ENCODE results near the gene SMYD2. TPM values are rescaled to one million over a fixed set of nuclear protein-coding genes. Genes with fewer than 3 reads are reported as not detected.

SMYD2 gene
- total and polyA plus RNA-seq, 2 experiments from 2014 or later, result 34.4 to 39.8 TPM

- Histone ChIP-seq H3K79me2 (no peaks in the 10 kb centered on the region), H3K4me1 (ENCODE audit: insufficient read depth) (no peaks in the 10 kb centered on the region), H3K4me2 (peak overlapping the region; percentile 31), H2AFZ (no peak overlapping the region), H3K9me2 (replicated peaks; ENCODE audit: insufficient read depth) (no peaks in the 10 kb centered on the region), H3K9me3 (ENCODE audit: low read depth) (no peaks in the 10 kb centered on the region), H3K27me3 (no peaks in the 10 kb centered on the region), H3K36me3 (replicated peaks; ENCODE audit: insufficient read depth, low read depth) (no peaks in the 10 kb centered on the region), H3K4me3 (no peak overlapping the region), H4K20me1 (ENCODE audit: insufficient read depth, poor library complexity, severe bottlenecking) (no peaks in the 10 kb centered on the region), H3K27ac (no peak overlapping the region)
- WGBS (ENCODE audit: low lambda C conversion rate, missing lambda C conversion rate), result 84% methylated on average over 3 of the region's 3 CpGs
- TF ChIP-seq EZH2 (IDR thresholded peaks at IDR 0.05; ENCODE audit: borderline replicate concordance), result no peak
- TF ChIP-seq EZH2phosphoT487 (IDR thresholded peaks at IDR 0.05; ENCODE audit: low read depth, severe bottlenecking, unreplicated experiment), result no peak
- TF ChIP-seq CTCF (IDR thresholded peaks at IDR 0.05; ENCODE audit: poor library complexity), result no peak
- no peak for DNase-seq (ENCODE audit: low spot score)
Observed at GRCh38 chr1:214310010-214310409, 29.1 kb downstream of the SMYD2 start.

GRCh38 chr1:214310777-214311690 lies 30.1 kb downstream of the SMYD2 start:
- H3K4me1 ChIP-seq (ENCODE audit: insufficient read depth), result no peaks in the 10 kb centered on the region
- H2AFZ ChIP-seq, result no peak overlapping the region
- no peaks in the 10 kb centered on the region for H3K36me3 ChIP-seq (replicated peaks; ENCODE audit: insufficient read depth, low read depth)
- DNase-seq (ENCODE audit: low spot score), result no peak
- 75% methylated on average over 11 of the region's 11 CpGs for WGBS (ENCODE audit: low lambda C conversion rate, missing lambda C conversion rate)
- H3K27ac ChIP-seq, result no peak overlapping the region
- H3K4me3 ChIP-seq, result no peak overlapping the region
- no peaks in the 10 kb centered on the region for H3K9me2 ChIP-seq (replicated peaks; ENCODE audit: insufficient read depth)
- H3K9me3 ChIP-seq (ENCODE audit: low read depth), result no peaks in the 10 kb centered on the region
- no peaks in the 10 kb centered on the region for H3K79me2 ChIP-seq
- H4K20me1 ChIP-seq (ENCODE audit: insufficient read depth, poor library complexity, severe bottlenecking), result no peaks in the 10 kb centered on the region
- no peaks in the 10 kb centered on the region for H3K27me3 ChIP-seq
- no peak overlapping the region for H3K4me2 ChIP-seq
- TF ChIP-seq EZH2phosphoT487 (IDR thresholded peaks at IDR 0.05; ENCODE audit: low read depth, severe bottlenecking, unreplicated experiment) (no peak), CTCF (IDR thresholded peaks at IDR 0.05; ENCODE audit: poor library complexity) (no peak), EZH2 (IDR thresholded peaks at IDR 0.05; ENCODE audit: borderline replicate concordance) (no peak)

- no peaks in the 10 kb centered on the region for H4K20me1 ChIP-seq (ENCODE audit: insufficient read depth, poor library complexity, severe bottlenecking)
- no peak for DNase-seq (ENCODE audit: low spot score)
- no peaks in the 10 kb centered on the region for H3K79me2 ChIP-seq
- H3K9me3 ChIP-seq (ENCODE audit: low read depth), result no peaks in the 10 kb centered on the region
- H3K36me3 ChIP-seq (replicated peaks; ENCODE audit: insufficient read depth, low read depth), result no peaks in the 10 kb centered on the region
- H3K4me2 ChIP-seq, result no peak overlapping the region
- TF ChIP-seq CTCF (IDR thresholded peaks at IDR 0.05; ENCODE audit: poor library complexity) (no peak), EZH2 (IDR thresholded peaks at IDR 0.05; ENCODE audit: borderline replicate concordance) (no peak), EZH2phosphoT487 (IDR thresholded peaks at IDR 0.05; ENCODE audit: low read depth, severe bottlenecking, unreplicated experiment) (no peak)
- no peaks in the 10 kb centered on the region for H3K27me3 ChIP-seq
- H3K27ac ChIP-seq, result no peak overlapping the region
- no peak overlapping the region for H2AFZ ChIP-seq
- no peak overlapping the region for H3K4me3 ChIP-seq
- 79% methylated on average over 10 of the region's 10 CpGs for WGBS (ENCODE audit: low lambda C conversion rate, missing lambda C conversion rate)
- no peaks in the 10 kb centered on the region for H3K4me1 ChIP-seq (ENCODE audit: insufficient read depth)
- H3K9me2 ChIP-seq (replicated peaks; ENCODE audit: insufficient read depth), result no peaks in the 10 kb centered on the region
Observed at GRCh38 chr1:214312530-214313051, 31.6 kb downstream of the SMYD2 start.
